ENCODE measurements around the gene S100A2.

DNA sequence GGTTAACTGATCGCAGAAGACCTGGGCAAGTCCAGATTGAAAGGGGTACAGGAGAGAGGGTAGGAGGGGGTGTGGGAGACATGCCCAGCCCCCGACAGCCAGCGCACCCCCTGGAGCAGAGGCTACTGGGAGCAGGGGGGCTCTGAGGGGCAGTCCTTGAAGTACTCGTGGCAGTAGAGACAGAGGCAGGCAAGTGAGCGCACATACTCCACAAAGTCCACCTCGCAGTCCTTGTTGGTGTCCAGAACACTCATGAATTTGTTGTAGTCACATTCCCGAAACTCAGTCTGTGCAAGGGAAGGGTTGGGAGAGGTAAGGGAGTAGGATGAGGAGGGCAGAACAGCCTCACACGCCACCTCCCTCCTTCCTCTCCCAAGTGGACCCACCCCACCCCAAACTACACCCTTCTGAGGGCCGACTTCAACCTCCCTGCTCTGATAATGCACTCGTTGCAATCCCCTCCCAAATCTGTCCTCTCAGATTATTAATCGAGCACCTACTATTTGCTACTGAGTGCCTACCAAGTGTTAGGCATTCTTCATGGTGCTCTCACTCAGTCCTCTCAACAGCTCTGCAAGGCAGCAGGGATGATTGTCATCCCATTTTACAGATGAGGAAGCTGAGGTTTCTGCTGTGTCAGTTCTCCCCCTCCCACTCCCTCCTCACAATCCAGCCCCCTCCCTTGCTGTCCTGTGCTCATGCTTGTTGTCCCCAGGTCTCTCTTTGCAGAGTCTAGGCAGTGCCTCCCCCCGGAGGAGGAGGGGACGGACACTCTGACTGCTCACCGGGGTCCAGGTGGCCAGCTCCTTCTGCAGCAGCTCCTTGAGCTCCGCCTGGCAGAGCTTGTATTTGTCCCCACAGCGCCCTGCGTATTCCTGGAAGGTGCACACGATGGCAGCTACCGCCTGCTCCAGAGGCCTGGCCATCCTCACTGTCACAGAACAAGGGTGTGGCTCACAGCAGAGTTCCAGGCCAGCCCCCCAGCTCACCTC lies 17.8 kb downstream of the S100A2 start:
- TF ChIP-seq, protein P1, sequence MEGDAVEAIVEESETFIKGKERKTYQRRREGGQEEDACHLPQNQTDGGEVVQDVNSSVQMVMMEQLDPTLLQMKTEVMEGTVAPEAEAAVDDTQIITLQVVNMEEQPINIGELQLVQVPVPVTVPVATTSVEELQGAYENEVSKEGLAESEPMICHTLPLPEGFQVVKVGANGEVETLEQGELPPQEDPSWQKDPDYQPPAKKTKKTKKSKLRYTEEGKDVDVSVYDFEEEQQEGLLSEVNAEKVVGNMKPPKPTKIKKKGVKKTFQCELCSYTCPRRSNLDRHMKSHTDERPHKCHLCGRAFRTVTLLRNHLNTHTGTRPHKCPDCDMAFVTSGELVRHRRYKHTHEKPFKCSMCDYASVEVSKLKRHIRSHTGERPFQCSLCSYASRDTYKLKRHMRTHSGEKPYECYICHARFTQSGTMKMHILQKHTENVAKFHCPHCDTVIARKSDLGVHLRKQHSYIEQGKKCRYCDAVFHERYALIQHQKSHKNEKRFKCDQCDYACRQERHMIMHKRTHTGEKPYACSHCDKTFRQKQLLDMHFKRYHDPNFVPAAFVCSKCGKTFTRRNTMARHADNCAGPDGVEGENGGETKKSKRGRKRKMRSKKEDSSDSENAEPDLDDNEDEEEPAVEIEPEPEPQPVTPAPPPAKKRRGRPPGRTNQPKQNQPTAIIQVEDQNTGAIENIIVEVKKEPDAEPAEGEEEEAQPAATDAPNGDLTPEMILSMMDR (IDR thresholded peaks at IDR 0.05; ENCODE audit: control extremely low read depth in 1 of 3, insufficient read depth in 1 of 3, low read depth in 1 of 3, low read length in 3 of 3): no peak
- peak; percentile 23; the same call in 1 of the 2 replicates for TF ChIP-seq KDM1A (IDR thresholded peaks at IDR 0.05; ENCODE audit: borderline replicate concordance, low read length)
- no peak for TF ChIP-seq POLR2A (IDR thresholded peaks at IDR 0.05; ENCODE audit: control extremely low read depth in 1 of 2, low read depth in 2 of 2, low read length in 2 of 2)
- no peak for TF ChIP-seq EGR1 (IDR thresholded peaks at IDR 0.05; ENCODE audit: borderline replicate concordance, low read depth, low read length)
- TF ChIP-seq JUN (IDR thresholded peaks at IDR 0.05; ENCODE audit: low read depth, low read length): no peak
- no peak for TF ChIP-seq JUND (IDR thresholded peaks at IDR 0.05; ENCODE audit: low read length)
- TF ChIP-seq CREB1 (IDR thresholded peaks at IDR 0.05): no peak
- TF ChIP-seq SP1 (IDR thresholded peaks at IDR 0.05; ENCODE audit: low read depth, low read length): no peak
- TF ChIP-seq GTF2F1 (IDR thresholded peaks at IDR 0.05; ENCODE audit: borderline replicate concordance, low read depth, low read length): no peak
- no peak for TF ChIP-seq ATF3 (IDR thresholded peaks at IDR 0.05; ENCODE audit: insufficient read depth, low read depth, low read length)
- no peak for TF ChIP-seq TAF1 (IDR thresholded peaks at IDR 0.05; ENCODE audit: low read depth, low read length)
- no peak for TF ChIP-seq SIN3A (conservative IDR thresholded peaks at IDR 0.05 in 1 of 2, IDR thresholded peaks at IDR 0.05 in 1 of 2; ENCODE audit: low read depth in 1 of 2, low read length in 2 of 2)
